Fibroblast of skin of right quadriceps (primary cell): ENCODE measurements around the gene ZNF516.

Experiments
- DNase-seq: peaks from one replicate; pipeline ENCODE4 v3.0.0-alpha.2; 2013

ZNF516 gene

GRCh38 chr18:76412010-76412817 is 82.8 kb downstream of the ZNF516 start:
- peak; percentile 60 for DNase-seq

DNA sequence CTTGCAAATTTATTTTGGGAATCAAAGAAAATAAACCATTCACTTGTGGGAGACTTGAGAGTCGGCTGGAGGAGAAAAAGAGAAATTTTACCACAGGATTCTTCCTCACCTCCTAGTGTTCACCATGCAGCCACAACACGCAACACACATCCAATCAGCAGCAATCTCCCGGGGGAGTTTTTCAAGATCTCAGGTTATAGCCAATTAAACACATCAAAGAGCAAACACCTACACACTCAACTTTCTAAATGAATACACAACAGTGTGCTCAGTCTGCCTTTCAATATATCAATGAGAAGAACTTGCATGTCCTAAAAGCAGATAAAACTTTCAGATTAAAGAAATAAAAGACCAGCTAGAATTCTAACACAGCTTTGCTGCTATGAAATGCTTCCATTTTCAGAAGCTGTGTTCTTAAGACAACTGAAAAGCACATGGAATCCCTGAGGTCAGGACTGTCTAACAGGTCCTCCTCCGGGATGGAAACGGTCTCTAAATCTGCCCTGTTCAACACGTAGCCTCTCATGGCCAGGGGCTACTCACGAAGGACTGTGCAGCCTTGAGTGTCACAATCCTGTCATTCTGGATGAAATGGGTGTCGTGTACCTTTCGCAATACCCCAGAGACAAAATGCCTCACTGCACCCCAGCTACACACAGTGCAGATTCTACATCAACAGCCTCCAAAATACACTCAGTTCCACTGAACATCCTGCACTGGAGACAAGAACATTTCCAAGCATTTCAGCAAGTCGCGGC is 84.2 kb downstream of the ZNF516 start:
- no peak for DNase-seq

DNA sequence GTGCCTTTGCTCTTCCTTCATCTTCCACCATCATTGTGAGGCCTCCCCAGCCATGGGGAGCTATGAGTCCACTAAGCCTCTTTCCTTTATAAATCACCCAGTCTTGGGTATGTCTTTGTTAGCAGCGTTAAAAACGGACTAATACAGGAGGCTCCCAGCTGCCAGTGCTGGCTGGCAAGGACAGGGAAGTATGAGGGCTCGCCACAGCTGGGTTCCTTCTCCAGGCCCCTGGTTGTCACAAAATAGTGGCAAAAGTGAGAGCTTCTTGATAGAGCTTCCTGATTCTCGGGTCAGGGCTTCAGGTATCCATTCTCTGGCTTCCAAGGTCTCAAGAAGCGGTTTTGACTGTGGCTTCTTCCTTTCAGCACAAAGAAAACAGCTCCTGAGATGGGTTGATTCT is 85.0 kb downstream of the ZNF516 start:
- no peak for DNase-seq

- DNase-seq: no peak
Observed at GRCh38 chr18:76408480-76409067, 86.5 kb downstream of the ZNF516 start.

- DNase-seq: no peak
Observed at GRCh38 chr18:76407681-76408080, 87.4 kb downstream of the ZNF516 start.

DNA sequence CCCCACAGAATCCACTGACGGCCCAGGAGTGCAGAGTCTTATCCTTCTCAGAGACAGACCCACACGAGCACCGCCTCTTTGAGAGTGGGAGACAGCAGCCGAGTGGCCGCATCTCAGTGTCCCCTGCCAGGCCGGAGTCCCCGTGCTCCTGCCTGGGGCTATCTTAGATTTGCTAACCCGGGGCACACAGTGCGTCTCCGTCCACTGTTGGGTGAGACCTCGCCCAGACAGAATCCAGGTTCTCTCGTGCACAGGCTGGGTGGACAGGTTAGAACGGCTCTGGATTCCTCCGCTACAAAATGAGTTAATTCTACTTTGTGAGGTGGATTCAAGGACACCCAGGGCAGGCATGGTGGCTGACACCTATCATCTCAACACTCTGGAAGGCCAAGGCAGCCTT is 88.3 kb downstream of the ZNF516 start:
- DNase-seq: no peak

DNA sequence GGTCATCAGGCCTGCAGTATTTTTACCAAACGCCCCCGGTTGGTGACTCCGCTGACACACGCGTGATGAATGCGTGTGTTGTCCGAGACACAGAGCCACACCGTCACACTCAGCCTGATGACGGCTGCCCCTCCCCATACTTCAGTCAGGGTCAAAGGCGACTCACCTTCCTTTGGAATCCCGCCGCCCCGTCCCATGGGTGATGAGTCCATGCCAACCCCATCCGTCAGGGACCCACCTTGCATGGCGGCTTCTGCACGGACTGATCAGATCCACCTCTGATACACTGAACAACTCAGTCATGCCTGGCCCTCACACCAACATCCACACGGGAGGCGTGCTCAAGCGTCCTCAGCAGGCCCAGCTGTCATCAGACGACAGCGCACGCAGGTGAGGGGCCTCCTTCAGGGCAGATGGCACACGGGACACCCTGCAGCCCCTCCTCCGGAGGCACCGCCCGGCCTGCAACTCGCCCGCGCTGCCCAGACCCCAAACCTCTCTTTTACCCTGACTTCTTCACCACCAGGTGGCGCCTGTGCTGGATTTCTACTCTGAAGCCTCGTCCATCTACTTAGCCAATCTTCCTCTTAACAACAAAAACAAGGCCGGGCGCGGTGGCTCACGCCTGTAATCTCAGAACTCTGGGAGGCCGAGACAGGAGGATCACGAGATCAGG is 89.2 kb downstream of the ZNF516 start:
- DNase-seq: peak; percentile 45

- no peak for DNase-seq
Observed at GRCh38 chr18:76405280-76405679, 89.8 kb downstream of the ZNF516 start.

DNA sequence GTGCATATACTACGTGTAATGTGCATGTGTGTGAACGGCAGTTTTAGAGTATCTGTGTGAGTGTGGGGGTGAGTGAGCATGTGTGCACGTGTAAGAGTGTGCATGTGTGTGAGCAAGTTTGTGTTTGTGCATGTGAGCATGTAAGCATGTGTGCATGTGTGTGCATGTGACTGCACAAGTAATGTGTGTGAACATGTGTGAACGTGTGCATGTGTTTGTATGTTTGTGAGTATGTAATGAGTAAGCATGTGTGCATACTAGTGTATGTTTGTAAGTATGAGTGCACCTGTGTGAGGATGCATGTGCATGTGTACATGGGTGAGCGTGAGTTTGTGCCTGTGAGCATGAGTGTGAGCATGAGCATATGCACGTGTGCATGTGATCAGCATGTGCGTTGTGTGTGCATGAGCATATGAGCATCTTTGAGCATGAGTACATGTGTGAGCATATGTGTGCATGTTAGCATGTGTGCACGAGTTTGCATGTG is 90.7 kb downstream of the ZNF516 start:
- DNase-seq: no peak

DNA sequence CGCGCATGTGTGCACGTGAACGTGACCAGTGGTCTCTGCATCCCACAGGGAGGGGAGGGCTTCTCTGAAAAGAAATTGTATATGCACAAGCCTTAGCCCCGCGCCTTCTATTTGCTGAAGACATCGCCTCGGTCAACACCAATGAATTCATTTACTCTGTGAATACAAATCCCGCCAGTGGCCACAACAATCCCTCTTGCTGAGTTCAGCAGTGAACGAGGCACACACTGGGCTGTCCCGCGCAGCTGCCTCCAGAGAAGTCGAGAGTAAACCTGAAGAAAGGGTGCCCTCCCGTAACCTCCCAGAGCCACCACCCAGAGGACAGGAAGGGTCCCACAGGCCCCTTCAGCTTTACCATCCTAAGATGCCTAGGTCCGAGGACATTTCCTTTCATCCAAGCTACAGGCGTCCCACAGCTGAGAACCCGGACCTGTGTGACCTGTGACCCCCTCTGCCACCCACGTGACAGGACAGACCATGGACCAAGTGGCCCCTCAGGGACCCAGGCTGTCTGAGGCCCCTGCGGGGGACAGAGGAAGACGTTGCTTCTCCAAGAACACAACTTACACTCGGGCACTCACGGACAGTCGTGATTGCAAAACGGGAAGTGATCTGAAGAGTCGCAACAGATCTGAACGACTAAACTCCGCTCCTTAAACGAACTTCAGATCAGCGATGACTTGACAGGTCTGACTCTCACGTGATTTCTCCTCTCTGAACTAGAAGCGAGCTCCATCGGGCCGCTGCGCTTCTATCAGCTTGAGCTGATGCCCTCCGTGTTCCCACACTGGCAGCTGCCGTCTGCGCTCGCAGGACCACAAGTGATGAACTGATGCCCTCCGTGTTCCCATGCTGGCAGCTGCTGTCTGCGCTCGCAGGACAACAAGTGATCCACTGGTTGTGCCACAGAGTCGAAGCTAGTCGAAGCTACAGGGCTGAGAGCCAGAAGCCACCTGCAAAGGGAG is 92.7 kb downstream of the ZNF516 start:
- DNase-seq: no peak

- no peak for DNase-seq
Observed at GRCh38 chr18:76401498-76401897, 93.5 kb downstream of the ZNF516 start.

GRCh38 chr18:76399613-76400391 is 95.2 kb downstream of the ZNF516 start:
- no peak for DNase-seq

DNA sequence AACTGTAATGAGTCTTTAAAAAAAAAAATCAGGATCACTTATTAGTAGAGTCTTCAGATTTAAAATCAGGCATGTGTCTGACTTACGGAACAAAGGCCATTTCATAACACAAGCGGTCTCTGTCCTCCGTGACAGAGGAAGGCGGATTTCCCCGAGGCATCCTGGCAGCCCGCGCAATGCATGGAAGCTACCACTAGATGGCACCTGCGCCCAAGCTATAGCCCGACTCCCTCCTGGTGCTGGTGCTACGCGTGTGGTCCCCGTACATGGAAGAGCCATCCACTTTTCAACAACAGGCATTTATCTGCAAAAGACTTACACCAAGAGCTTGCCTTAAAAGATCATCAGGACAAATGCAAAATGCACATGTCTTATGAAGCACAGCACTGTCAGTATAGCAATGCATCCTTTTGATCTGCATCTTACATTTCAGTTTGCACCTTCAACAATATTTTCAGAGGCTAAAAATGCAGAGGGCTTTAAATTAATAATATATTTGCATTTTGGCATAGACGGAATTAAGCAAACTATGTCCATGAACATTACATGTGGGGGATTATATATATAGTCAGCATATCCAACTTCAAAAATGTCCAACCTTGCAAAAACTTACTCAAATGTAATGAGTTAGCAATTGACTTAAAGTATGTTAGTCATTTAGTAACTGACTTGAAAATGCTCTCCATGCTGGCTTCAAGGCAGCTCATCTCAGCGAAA is 96.0 kb downstream of the ZNF516 start:
- DNase-seq: peak; percentile 74

DNA sequence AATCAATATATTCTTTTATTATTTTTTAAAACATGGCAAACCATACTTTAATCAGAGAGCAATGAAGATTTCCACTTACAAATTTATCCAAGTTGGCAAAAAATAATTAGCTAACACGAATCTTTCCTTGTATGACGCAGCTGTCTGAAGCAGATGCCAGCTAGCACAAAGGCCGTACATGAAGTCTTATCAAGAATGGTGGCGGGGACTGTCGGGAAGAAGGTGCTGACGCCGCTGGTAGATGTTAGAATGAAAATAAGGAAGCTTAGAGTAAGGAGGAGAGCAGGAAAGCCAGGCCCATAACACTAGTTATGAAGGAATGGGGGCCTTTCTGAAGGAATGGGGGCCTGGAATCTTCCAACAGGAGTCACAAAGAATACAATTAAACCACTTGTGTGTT is 96.7 kb downstream of the ZNF516 start:
- no peak for DNase-seq

GRCh38 chr18:76397631-76398030 is 97.4 kb downstream of the ZNF516 start:
- no peak for DNase-seq

GRCh38 chr18:76396792-76397191 is 98.2 kb downstream of the ZNF516 start:
- DNase-seq: no peak

- DNase-seq: no peak
Observed at GRCh38 chr18:76395609-76396008, 99.4 kb downstream of the ZNF516 start.

GRCh38 chr18:76394780-76395476 is 100.1 kb downstream of the ZNF516 start:
- DNase-seq: peak; percentile 7

DNA sequence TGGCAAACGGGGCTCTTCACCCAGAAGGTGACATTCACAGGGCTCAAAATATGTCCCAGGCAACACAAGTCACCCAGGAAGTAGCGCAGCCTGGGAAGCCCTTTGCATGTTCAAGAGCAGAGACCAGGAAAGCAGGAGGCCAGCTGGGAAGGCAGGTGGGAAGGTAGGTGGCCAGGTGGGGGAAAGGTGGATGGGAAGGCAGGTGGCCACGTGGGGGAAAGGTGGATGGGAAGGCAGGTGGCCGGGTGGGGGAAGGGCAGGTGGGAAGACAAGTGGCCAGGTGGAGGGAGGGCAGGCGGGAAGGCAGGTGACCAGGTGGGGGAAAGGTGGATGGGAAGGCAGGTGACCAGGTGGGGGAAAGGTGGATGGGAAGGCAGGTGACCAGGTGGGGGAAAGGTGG is 102.7 kb downstream of the ZNF516 start:
- DNase-seq: no peak

DNA sequence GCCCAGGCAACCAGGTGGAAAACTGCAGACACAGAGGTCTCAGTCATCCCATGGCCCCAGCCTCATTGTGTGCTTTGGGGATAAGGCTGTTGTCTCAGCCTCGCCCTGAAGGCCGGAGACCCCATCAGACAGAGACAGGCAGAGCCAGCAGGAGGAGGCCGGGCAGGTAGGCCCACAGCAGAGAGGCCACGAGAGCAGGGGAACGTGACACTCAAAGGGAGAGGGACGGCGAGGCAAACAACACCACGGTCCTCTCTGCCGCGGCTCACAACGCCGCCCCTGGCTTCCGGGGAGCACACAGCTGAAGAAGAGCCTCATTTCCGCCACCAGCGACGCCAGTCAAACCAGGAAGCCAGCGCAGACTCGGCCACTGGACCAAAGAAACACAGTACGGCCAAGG is 103.3 kb downstream of the ZNF516 start:
- DNase-seq: no peak
